ENCODE measurements around the gene TIMM44.
A peak's percentile ranks its signal among the peaks of the same experiment; 100 is the strongest.
"Not testable (repeated sequence)": the region's sequence is repeated elsewhere in the genome, so short reads cannot be mapped to it uniquely, and the experiment has no call there.

Gene TIMM44

DNA sequence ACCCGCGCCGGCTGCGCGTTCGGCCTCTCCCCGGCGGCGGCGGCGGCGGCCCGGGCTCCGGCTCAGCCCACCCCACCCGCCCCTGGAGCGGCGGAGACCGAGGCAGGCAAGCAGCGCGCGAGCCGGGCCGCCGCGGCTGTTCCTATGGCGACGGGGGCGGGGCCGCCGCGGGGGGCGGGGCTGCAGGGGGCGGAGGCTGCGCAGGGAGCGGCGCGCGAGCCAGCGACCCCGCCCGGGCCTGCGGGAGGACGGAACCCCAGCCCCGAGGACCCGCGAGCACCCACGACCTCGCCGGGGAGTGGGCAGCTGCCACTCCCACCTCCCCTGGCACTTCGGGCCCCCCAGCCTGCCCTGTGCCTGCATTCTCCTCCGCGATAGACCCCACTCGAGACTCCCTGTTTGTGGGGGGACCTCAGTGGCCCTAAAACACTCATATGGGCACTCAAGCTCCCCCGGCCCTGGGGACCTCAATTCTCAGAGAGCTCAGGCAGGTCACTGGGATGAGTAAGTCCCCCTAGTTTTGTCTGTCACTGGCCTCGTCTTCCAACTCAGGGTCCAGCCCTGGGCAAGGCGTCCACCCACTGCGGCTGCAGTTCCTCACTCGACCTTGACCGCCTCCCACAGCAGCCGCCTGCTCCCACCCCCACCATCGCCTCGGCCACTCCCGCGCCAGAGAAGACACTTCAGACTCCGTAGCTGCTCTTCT, 17.3 kb downstream of the TIMM44 start, which contains the start of gene CTXN1:
CTXN1 (minus strand) TSS at position 115 of the 706 bp plus-strand sequence. CDS start 597 bp downstream, outside the sequence.
- DNase-seq (ENCODE audit: low read depth in 2 of 2, low spot score in 1 of 2) = peak; percentile 46 to 56

- peak; percentile 59 to 62 for DNase-seq (ENCODE audit: low read depth in 2 of 2, low spot score in 1 of 2)
Observed at GRCh38 chr19:7925171-7925851, 18.2 kb downstream of the TIMM44 start.

DNA sequence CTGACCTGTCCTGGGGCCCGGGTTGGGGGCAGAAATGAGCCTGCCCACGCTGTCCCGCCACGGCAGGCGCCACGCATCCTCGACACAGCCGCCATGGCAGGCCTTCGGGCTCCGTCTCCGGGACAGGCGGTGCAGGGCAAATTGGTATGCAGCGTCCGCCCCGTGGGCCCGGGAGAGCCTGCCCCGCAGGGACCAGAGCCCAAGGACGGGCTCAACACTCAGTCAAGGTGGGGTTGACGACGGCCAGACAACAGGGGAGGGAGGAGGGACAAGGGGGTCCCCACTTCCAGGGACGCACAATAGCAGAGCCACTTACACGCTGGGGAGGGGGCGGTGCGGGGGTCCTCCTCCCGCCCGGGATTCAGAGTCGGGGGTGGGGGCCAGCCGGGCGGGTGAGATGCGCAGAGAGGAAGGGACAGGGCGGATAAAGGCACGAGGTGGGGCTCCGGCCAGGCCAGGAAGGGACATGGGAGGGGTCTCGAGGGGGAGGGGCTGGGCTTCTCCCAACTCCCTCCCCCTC, 18.8 kb downstream of the TIMM44 start:
- DNase-seq (ENCODE audit: low read depth in 2 of 2, low spot score in 1 of 2) = no peak

DNA sequence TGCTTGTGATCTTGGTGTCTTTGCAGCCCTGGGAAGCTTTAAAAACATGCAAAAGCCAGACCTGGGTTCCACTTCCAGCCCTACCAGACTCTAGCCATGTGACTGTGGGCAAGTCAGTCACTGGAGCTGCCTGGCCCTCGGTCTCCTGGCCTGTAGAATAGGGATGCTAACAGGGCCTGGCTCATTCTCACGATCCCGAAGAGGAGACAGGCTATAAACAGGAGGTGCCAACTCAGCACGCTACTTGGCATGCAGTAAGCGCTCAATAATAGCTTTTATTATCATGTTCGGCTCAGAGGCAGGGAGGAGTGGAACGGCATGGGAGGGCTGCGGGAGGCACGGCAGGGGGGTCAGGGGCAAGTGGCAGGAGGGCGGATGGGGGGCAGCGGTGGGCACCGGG, 19.2 kb downstream of the TIMM44 start:
- DNase-seq (ENCODE audit: low read depth in 2 of 2, low spot score in 1 of 2) = no peak

GRCh38 chr19:7923295-7924191, 19.9 kb downstream of the TIMM44 start:
- DNase-seq (ENCODE audit: low read depth in 2 of 2, low spot score in 1 of 2) = no peak

- no peak for DNase-seq (ENCODE audit: low read depth in 2 of 2, low spot score in 1 of 2)
Observed at GRCh38 chr19:7922836-7923195, 20.6 kb downstream of the TIMM44 start.

DNA sequence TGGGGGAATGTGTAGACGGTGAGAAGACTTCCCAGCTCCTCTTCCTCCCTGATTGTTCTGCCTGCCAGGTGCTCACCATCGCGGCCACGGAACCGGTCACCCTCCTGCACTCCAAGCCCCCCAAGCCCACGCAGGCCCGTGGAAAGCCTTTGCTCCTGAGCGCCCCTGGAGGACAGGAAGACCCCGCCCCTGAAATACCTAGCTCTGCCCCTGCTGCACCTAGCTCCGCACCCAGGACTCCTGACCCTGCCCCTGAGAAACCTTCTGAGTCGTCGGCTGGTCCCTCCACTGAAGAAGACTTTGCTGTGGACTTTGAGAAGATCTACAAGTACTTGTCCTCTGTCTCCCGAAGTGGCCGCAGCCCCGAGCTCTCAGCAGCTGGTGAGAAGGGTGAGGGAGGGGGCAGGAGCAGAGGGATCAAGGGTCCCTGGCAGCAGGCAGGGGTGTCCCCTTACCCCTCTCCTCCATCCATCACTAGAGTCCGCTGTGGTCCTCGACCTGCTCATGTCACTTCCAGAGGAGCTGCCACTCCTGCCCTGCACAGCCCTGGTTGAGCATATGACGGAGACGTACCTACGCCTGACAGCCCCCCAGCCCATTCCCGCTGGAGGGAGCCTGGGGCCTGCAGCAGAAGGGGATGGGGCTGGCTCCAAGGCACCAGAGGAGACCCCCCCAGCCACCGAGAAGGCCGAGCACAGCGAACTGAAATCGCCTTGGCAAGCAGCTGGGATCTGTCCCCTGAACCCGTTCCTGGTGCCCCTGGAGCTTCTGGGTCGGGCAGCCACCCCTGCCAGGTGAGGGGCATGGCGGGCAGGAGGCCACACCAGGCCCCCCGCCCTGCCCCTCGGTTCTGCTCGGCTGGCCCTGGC, 21.3 kb downstream of the TIMM44 start:
- no peak for DNase-seq (ENCODE audit: low read depth in 2 of 2, low spot score in 1 of 2)

GRCh38 chr19:7921302-7921966, 22.0 kb downstream of the TIMM44 start:
- no peak for DNase-seq (ENCODE audit: low read depth in 2 of 2, low spot score in 1 of 2)

- peak; percentile 100 for DNase-seq (ENCODE audit: low read depth in 2 of 2, low spot score in 1 of 2)
Observed at GRCh38 chr19:7920519-7921301, 22.8 kb downstream of the TIMM44 start.

DNA sequence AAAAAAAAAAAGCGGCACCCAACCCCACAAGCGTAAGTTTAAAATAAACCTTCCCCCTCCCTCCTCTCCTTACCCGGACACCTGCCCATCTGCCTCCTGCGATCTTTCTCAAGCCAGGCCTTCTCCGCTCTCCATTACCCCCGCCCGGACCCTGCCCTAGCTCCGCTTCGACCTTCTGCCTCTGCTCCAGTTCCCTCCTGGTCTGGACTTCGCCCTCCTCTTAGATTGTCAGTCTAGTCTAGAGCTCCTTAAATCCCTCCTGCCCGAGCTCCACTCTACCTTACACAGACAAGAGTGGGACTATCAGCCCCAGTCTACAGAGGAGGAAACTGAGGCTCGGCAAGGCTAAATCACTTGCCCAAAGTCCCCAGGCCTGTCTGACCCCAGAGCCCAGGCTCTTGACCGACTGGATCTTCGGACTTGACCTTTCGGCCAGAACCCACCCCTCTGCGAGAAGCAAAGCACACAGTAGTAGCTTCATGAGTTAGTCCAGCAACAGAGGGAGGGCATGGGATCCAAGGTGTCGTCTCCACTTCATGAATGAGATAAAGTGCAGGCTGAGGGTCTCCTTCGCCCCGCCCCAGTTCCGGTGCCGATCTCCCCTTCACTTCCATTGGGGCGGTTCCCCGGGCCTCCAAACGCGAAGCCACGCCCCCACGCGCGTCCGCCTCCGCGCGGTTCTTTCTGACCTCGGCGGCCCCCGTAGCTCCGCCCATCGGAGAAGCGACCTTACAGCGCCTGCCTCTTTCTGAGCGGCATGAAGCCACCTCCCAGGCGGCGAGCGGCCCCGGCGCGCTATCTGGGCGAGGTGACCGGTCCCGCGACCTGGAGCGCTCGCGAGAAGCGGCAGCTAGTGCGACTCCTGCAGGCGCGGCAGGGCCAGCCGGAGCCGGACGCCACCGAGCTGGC, 23.6 kb downstream of the TIMM44 start, which contains the start of gene SNAPC2:
SNAPC2 (plus strand) TSS at position 729 of the 909 bp plus-strand sequence; CDS start at position 758, 29 bp downstream.
- peak; percentile 87 to 93 for DNase-seq (ENCODE audit: low read depth in 2 of 2, low spot score in 1 of 2)

DNA sequence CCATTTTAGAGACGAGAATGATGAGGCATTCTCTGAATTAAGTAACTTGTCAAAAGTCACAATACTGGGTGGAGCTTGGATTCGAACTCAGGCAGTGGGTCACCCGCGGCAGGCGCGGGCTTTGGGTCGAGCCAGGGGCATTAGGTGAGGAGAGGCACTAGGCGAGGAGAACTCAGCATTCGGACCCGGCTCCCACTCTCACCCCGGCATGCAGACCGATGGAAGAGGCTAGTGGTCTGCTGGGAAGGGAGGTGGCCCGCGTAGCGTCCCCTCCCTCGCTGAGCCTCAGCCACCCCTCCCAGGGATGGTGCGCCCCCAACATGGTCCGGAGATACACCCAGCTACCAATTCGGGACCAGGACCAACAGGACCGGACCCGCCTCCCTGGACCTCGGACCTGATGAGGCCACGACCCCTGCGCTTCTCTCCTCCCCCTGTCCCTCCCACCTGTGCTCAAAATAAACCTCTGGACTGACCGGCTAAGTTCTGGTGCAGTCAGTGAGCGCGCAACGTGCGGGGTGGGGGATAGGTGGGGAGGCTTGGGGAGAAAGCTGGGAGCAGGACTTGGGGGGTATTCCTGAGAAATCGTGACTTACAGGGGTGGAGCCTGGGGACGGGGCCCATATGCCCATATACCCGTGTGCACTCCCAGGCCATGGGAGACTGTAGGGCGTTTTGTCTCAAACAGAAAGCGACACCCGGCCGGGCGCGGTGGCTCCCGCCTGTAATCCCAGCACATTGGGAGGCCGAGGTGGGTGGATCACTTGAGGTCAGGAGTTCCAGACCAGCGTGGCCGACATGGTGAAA, 24.6 kb downstream of the TIMM44 start:
- no peak for DNase-seq (ENCODE audit: low read depth in 2 of 2, low spot score in 1 of 2)

DNA sequence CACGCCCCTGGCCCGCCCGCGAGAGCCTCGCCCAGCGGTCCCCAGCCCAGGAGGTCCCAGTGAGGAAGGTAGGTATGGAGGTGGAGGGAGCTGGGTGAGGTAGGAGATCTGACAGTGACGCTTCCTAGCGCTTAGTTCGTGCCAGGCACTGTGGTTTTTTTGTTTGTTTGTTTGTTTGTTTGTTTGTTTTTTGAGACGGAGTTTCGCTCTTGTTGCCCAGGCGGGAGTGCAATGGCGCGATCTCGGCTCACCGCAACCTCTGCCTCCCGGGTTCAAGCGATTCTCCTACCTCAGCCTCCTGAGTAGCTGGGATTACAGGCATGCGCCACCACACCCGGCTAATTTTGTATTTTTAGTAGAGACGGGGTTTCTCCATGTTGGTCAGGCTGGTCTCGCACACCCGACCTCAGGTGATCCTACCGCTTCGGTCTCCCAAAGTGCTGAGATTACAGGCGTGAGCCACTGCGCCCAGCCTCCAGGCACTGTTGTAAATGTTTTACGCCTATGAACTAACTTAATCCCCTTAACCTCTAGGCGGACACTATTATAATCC, 25.3 kb downstream of the TIMM44 start:
- DNase-seq (ENCODE audit: low read depth in 2 of 2, low spot score in 1 of 2) = not testable (repeated sequence)

GRCh38 chr19:7917267-7918061, 26.0 kb downstream of the TIMM44 start:
- no peak for DNase-seq (ENCODE audit: low read depth in 2 of 2, low spot score in 1 of 2)

GRCh38 chr19:7916955-7917266, 26.6 kb downstream of the TIMM44 start:
- DNase-seq (ENCODE audit: low read depth in 2 of 2, low spot score in 1 of 2) = no peak

DNA sequence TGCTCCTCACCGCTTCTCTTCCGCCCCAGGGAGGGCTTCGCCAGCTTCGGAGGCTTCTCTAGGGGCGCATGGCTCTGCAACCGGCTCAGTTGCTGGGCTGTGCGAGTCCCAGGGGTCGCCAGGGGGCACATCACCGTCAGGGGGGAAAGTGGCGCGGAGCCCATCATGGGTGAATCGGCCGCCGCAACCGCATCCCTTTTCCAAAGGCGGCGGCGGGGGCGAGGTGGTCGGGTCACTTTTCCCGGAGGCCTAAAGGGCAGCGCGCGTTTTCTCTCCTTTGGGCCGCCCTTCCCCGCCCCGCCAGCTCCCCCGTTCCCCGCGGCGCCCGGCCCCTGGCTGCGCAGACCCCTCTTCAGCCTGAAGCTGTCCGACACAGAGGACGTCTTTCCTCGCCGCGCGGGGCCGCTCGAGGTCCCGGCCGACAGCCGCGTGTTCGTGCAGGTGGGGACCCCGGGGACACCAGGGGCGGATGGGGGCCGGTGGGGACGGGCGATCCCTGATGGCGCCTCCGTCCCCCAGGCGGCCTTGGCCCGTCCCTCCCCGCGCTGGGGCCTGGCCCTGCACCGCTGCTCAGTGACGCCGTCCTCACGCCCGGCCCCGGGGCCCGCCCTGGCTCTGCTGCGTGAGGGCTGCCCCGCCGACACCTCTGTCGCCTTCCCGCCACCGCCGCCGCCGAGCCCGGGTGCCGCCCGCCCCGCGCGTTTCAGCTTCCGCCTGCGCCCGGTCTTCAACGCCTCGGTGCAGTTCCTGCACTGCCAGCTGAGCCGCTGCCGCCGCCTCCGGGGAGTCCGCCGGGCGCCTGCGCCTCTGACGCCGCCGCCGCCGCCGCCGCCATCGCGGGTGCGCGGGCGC, 27.1 kb downstream of the TIMM44 start:
- DNase-seq (ENCODE audit: low read depth in 2 of 2, low spot score in 1 of 2) = no peak
